ENCODE data around the gene DHRS12.

Gene DHRS12

DNA sequence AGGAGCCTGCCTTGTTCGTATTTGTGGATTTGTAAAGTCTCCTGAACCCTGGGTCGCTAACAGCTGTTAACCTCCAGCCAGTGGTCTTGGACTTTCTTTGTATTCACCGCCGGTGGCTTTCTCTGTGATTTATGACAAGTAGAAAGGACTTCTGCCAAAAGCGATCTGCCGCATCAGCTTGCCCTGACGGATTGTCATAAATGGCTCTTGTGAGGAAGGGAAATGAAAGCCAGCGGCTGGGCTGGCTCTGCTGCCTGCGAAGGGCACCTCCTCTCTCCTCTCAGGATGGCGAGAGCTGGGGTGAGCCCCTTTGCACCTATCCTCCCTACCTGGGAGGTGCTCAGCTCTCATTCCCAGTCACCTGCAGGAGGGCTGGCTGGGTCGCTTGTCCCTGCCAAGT lies 25.6 kb downstream of the DHRS12 start:
- DNase-seq = no peak

DNA sequence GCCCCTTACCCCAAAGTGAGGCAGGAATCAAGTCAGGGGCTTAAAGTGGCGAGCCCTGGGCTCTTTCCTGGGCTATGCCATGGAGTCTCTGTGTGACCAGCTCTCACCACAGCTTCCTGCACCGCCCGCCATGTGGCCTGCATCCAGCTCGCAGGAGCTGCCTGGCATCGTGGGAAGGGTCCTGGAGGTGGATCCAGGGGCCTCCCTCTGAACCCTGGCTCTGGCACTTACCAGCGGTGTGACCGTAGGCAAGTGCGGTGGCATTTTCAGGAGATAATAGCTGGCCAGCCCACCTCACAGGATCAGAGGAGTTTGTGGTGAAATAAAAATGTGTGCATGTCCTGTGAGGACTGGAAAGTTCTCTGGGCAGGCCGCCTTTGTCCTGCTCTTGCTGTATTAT lies 26.0 kb downstream of the DHRS12 start:
- DNase-seq = no peak

GRCh38 chr13:51776179-51776578 lies 27.8 kb downstream of the DHRS12 start:
- no peak for DNase-seq

DNA sequence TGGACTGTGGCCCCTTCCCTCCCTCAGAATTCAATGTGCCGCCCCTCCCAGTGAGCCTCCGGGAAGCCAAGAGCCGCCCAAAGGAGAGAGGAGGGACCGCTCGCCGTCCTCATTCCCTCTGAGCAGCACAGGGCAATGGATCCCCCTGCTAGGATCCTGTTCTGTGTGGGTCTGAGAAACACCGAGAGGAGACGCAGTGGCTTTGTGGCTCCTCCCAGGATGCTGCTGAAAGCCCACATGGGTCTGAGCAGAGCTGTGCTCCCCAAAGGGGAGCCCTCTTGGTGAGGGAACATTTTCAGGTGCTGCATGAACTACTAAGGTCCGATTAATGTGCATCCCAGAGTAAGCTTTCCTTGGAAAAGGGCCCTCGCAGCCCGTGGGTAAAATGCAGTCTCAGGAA lies 30.4 kb downstream of the DHRS12 start:
- DNase-seq = no peak

DNA sequence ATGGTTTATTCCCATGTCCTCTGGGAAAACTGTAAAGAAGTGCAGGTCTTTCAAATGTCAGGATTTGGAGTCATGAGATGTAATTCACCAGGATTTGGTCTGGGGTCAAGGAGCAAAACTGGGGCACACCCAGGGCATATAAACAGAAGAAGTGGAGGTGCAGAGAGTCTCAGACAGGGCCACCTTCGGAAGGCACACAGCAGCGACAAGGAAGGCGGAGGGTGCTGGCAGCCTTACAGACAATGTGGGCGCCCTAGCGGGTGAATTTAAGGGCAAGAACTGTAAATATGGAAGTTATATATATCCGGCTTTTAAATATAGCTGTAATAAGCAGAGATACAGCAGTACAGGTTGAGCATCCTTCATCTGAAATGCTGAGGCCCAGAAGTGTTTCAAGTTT lies 31.2 kb downstream of the DHRS12 start:
- DNase-seq = no peak

DNA sequence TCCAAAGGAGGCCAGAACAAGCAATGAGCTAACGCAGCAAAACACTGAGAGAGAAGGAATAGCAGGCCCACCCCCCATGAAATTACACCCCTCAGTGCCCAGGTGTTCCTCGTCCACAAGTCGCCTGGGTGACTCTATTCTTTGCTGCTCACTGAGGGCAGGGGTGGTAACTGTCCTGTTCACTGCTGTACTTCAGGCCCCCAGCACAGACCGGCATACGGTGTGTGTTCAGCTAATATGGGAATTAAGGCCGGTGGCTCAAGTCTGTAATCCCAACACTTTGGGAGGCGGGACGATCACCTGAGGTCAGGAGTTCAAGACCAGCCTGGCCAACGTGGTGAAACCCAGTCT lies 31.9 kb downstream of the DHRS12 start:
- DNase-seq = no peak

DNA sequence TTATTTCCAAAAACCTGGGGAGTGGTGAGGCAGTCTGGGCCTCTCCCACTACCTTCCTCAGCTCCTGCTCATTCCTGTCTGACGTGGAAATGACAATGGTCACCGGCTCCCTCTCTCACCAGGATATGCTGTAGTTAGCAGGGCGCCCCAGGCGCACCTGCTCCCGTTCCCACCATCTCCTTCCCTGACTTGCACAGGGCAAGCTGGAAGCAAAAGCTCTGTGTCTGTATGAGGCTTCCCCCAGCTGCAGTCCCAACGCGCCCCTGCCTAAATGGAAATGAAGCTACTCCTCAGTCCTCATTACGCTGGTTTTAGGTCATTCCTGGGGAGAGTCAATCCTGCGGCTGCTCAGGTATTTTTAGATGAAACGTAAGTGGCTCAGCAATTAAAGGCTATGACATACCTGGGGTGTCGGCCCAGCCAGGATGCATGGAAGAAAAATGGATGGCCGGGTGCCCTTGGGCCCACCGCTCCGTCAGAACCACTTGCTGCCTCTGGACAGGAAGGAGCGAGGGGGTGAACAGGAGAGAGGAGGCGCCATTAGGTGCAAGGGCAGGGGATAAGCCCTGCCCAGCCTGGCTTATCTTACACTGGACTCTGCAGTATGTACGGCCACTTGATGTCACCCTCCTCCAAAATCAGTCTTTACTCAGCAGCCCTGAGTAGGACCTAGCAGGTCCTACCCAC lies 32.4 kb downstream of the DHRS12 start:
- no peak for DNase-seq

DNA sequence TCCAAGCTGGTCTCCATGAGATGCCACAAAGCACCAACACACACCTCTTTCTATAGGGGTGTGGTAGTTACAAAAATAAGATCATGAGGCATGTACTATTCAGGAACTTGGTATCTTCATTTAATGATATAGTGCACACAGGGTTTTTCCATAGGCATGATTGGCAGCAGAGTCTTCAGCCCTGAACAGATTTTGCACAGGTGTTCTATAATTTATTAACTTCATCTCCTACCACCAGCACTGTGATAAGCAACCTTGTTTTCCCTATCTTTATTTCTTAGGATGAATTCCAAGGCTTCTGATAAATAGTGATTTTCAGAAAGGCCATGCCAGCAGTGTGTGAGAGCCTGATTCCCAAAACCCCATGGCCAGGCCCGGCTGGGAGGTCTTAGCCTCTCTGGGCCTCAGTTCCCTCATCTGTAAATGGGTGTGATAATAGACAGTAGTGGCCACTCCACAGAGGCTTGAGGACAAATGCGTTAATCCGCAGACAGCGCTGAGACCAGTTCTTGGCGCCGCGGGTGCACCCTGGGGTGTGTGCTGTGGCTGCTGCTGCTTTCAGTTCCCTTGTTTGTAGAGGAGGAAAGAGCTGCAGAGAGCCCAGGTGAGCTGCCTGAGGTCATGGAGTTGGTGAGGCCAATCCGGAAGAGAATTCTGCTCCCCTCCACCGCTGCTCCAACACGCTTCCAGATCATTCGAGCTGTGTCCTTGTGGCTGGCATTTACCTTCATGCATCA lies 33.1 kb downstream of the DHRS12 start:
- DNase-seq = no peak

GRCh38 chr13:51770160-51770559 lies 33.8 kb downstream of the DHRS12 start:
- no peak for DNase-seq

DNA sequence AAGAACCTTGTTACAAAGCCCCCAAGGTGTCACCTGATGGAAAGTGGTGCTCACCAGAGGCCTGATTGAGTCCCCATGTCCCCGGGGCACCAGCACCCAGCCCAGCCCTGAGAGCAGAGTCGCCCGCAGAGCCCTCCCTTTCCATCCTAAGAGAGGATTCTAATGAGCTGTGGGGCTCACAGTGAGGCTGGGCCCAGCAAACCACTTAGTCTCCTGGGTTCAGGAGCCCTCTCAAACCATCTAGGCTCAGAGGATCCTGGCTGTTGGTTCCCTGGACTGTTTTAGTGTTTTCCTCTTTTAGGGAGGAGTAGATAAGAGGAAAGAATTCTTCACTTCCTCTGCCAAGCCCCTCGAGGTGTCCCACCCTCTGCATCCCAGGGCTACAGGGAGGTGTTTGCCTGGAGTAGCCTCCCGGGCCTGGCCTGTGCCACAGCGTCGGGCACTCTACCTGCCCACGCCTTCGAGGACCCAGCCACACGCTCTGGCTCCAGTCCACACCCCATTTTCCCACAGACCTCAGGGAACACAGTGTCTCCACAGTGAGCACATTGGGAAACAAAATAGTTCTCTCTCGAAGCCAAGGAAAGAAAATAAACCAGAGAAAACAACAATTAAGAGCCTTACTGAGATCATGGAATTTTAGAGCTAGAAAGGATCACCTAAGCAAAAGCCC lies 34.4 kb downstream of the DHRS12 start:
- DNase-seq = no peak

DNA sequence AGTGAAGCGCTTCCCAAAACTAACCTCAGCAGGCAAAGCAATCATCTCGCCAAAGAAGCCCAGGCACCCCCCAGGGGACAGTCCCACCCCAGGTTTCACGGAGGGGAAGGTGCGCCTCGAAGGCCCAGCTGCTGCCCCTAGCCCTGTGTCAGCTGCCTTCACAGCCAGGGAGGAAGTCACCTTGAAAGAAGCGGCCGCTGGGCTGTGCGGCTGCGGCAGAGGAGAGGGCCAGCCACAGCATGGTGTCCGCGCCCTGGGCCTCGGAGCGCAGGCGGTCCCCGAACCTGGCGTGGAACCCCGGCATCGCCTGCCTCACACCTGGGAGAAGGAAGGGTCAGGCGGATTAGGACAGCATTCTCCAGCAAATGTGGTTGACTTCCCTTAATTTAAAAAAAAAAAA lies 35.0 kb downstream of the DHRS12 start:
- no peak for DNase-seq

DNA sequence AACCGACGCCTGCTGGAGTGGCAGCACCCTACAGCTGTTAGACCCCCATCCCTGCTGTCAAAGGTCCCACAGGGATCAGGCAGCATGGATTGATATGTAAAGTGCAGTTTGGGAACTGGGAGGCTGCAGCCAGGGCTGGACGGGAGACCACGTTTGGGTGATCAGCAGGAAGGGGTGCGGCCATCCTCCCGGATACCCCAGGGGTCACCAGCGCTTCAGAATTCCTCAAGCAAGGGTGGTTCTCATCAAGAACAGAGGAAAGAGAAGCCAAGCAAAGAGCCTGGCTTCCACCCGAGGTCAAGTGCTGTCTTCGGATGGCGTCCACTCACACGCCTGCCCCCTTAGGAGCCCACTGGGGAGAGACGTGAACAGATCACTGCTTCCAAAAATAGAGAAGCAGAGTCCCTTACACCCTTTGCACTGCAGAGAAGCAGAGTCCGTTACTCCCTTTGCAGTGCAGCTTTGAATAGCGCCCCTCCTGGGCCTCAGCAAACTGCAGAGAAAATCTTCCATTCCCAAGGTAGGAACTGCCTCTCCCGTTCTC lies 35.5 kb downstream of the DHRS12 start:
- no peak for DNase-seq

DNA sequence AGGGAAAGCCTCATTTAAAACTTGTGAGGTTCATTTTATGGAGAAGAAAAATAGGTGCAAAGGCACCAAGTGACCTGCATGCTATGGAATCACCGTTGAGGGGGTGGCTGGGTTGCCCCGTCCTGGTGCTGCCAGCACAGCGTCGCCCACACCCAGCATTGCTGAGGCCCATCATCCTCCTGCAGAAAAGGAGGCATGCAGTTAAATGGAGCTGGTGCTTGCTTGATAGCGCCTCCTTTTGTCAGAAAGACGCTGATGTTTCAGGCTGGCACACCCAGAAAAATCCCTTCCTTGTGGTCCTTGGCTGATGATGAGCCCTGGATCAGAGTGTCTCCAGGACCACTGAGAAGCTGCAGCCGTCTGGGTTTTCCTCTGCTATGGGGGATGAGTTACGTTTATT lies 36.9 kb downstream of the DHRS12 start:
- DNase-seq = no peak

- DNase-seq = no peak
These were observed 38.8 kb downstream of the DHRS12 start for GRCh38 chr13:51765142-51765515.

DNA sequence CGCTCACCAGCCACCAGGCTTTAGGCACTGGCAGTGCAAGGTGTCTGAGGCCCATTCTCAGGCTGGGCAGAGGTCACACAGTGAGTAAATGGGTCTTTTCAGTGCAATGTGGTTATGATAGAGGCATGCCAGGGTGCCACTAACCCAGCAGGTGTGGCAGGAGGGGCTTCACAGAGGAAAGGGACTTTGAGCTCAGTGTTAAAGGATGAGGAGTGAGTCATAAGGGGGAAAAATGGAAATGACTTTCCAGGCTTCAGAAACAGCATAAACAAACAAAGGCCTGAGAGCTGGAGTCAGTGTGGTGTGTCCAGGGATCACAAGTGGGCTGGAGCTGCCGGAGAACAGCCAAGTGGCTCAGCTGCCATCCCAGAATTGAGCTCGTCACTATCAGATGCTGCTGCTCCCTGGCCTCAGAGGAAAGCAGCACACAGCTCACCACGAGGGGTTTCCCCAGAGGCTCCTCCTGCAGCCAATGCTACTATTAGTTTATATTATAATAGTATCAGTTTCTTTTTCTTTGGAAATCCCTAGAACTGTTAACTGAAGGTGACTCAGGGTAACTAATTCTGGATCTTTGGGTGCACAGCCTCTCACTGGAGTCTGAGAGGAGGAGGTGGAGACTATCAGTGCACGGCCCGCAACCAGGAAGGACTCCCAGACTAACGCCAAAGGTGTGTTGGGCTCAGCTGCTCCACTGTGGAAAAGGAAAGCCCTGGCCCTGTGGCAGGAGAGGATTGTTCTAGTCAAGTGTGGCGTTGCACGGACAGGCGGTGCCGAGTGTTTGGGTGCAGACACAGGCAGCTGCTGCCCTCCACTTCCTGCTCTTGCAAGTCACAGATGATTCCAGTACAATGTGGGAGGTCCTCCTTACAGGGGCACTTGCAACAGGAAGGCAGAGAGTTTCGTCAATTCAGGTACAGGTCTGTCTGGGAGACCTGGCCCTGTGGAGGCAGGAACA lies 39.5 kb downstream of the DHRS12 start:
- DNase-seq = peak; percentile 78

GRCh38 chr13:51763486-51763885 lies 40.5 kb downstream of the DHRS12 start:
- no peak for DNase-seq

- no peak for DNase-seq
These were observed 42.2 kb downstream of the DHRS12 start for GRCh38 chr13:51761643-51762350.

- no peak for DNase-seq
These were observed 43.4 kb downstream of the DHRS12 start for GRCh38 chr13:51760592-51760991.

DNA sequence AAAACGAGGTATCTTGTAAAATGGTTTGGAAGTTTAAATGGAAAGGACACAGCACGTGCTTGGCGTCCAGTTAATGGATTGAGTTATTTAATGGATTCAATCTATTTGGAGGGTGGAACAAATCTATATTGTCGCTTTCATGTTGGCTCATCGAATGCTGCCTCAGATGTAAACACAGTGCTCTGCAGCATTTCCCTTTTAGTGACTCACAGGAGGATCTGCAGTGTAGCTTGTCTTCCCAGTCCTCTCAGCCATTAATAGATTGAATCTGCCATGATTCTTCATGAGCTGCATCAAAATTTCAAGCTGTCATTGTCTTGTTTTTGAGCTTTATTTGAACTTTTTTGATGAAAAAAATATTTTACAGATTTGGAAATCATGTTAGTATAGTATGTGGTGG lies 44.7 kb downstream of the DHRS12 start:
- DNase-seq = no peak

DNA sequence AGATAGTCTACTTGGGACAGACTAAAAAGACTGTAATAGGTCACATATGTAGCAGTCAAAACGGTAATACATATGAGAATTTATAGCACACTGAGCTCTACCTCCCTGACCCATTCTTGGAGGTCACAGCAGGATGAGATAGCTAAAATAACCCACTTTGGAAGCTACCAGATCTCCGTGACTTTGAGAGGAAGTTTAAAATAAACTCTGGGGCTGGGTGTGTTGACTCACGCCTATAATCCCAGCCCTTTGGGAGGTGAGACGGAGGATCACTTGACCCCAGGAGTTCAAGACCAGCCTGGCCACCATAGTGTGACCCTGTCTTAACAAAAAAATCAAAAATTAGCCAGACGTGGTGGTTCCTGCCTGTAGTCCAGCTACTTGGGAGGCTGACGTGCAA lies 45.3 kb downstream of the DHRS12 start:
- no peak for DNase-seq

DNA sequence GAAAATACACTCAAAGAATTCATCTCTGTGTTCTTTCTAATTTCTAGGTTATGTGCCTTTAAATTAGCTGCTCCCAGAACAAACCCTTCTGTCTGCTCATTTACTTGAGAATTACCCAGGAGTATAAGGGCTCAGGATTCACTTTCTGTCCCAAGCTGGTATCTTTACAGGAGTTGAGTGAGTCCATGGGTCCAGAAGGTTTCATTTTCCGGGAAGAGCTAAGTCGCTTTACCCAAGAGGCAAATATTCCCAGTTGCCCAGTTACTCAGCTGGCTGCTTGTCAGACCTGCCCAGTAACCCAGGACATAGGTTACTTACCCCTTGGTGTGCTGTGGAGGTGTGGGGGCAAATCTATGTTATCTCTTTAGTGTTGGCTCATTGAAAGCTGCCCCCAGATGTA lies 47.3 kb downstream of the DHRS12 start:
- no peak for DNase-seq

Data from stimulated activated CD4-positive, alpha-beta T cell treated with anti-CD3 and anti-CD28 coated beads, Interleukin-1b, Interleukin-23, amount 100 ng/mL, for 48 hours (primary cell).